HK-2 (cell line): ENCODE data around the gene HNRNPA3.

Experiments
- DNase-seq: peaks from one replicate; pipeline ENCODE4 v3.0.0-alpha.2; 2018; ENCODE audit not compliant: unreplicated experiment

Gene HNRNPA3

GRCh38 chr2:177271981-177272666 lies 59.5 kb downstream of the HNRNPA3 start:
- no peak for DNase-seq

GRCh38 chr2:177272765-177273164 lies 60.2 kb downstream of the HNRNPA3 start:
- no peak for DNase-seq

GRCh38 chr2:177273408-177273807 lies 60.8 kb downstream of the HNRNPA3 start:
- DNase-seq, result no peak
